NCI-H1694 treated with DMSO at 0.1 percent for 48 hours (cell line): ENCODE data around the gene MBLAC2.

Experiments used
- DNase-seq: peaks from one replicate; lab custom pipeline; 2025; lab: John Stamatoyannopoulos, UW

The MBLAC2 gene

GRCh38 chr5:90461288-90461687 is 13.3 kb downstream of the MBLAC2 start:
- no peak for DNase-seq

DNA sequence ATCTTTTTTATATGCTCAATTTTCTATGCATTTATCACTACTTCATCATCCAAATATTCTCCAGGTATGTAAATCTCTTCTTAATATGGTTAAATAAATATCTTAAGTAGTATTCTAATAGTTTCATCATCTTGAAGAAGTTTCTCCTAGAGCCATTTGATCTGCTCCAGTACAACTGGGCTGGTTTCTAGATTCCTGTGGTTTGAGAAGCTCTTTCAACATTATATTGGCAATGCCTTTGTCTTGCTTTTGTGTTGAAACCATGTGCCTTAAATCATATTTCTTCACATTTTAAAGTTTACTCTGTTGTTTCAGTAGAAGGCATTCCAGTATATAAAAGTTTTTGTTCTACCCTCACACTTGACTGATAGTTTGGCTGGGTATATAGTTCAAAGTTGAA is 27.6 kb downstream of the MBLAC2 start:
- DNase-seq = no peak

GRCh38 chr5:90440644-90441043 is 33.9 kb downstream of the MBLAC2 start:
- DNase-seq = no peak

DNA sequence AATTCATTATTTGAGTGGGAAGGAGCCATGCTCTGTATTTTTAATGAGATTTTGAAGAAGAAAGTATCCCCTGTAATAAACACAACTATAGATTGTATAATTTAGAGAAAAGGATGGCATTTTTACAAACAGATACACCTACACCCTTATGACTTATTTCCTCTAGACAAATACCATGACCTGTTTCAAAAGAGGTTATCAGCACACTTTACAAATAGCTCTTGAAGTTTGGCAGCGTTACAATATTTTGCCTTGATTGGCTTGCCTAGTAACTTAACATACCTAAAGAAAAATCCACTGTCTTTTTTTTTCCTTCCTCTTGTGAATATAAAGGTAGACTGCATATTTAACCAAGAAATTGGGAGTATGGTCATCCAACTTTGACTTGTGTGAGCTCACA is 36.5 kb downstream of the MBLAC2 start:
- no peak for DNase-seq

DNA sequence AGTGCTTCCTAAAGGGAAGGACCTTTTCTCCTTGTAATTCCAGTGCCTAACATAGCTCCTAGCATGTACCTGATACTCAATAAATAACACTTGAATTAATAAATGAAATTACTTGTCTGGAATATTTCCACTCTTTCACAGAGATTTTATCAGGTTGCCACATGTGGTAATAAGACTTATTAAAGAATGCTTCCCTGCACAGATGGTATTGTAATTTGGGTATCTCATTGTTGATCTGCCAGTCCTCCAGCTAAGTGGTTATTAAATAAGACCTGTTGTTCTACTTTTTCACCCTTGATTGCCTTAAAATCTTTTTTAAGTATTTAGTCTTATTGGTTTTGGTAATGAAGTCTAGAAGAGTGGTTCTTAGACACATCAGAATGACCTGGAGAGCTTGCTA is 36.9 kb downstream of the MBLAC2 start:
- no peak for DNase-seq

GRCh38 chr5:90434116-90434714 is 40.4 kb downstream of the MBLAC2 start:
- peak; percentile 3 for DNase-seq

GRCh38 chr5:90424245-90424644 is 50.3 kb downstream of the MBLAC2 start:
- DNase-seq = no peak

GRCh38 chr5:90421136-90421535 is 53.4 kb downstream of the MBLAC2 start:
- DNase-seq = no peak

DNA sequence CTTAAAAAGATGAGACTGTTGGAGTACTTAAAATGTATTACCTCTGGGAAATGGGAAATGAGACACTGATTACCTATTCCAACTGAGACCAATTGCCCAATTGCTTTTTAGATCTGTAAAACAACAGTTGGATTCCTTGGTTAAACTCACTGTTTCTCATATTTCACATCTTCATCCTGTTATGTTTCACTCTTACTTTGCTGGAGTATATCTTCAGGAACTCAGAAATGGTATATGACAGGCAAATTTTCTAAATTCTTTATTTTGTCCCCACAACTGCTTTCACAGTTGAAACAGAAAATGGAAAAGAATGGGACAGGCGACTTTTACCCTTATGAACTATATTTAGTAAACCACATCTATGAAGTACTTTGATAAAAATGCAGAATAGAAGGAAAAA is 56.4 kb downstream of the MBLAC2 start:
- no peak for DNase-seq

DNA sequence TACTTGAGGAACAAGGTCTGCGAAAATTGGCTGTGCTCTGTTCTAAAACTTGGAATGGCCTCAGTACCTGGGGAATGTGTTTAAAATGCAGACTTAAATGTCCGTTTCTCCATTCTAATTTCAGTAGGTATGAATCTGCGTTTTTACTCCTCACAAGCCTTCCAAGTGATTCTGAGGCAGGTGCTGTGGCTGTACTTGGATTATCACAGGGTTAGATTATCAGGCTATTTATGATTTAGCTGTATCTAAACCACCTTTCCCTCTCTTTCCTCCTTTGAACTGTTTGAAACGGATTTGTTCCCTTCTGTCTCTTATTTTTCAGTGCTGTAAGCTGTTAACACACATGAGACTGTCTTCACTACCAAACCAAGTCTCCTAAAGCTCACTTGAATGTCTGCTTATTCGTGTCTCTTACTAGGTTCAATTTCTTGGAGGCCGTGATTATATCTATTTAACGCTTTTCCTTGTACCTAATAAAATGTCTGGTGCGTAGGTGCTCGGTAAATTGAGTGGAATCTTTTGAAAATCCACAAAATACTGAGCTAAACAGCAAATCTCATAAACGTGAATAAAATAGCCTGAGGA is 64.3 kb downstream of the MBLAC2 start:
- DNase-seq = peak; percentile 34

- DNase-seq = peak; percentile 93
Measured at GRCh38 chr5:90409318-90410177, 65.0 kb downstream of the MBLAC2 start, which contains the start of gene CETN3. CETN3 (minus strand) TSS chr5:90409756; CDS start chr5:90409661, 95 bp downstream.

DNA sequence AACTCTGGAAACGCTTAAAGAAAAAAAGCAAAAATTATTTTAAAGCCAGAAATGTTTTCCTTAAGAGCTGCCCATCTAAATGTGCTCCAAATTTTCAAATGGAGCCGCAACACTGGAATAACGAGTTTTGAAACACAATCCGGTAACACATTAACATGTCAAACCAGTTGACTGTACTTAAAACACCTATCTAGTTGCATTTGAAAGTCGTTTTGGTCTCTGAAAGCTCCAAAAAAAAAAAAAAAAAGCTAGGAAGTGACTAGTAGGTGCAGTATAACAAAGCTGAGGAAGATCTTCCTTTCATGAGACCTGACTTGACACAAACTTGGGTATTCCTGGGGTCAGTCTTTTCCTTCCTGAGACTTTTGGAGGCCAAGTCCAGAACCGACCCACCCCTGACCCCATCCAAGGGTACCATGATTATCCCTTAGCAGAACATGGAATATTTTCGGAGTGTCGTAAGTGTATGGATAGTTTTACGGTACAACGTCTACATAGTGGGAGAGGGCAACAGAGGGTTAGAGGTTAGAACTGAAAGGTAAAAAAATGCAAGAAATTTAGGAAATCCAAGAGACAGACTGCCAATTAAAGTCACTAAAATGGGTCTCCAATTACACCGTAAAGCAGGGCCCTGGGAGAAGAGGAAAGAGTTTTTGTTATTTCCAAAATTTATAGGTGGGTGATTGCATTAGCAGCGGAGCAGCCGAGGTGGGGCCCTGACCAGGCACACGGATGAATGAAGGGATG is 65.8 kb downstream of the MBLAC2 start:
- no peak for DNase-seq
